ENCODE data around the gene TTC9B. TPM values are rescaled to one million over a fixed set of nuclear protein-coding genes. Genes with fewer than 3 reads are reported as not detected.

Gene TTC9B
- total RNA-seq, 4 donors from 2014 or later, result not detected

- intact Hi-C loops (cut with DNase I; ENCODE audit: low total_unique reads), result no loop called here
These were observed 31.0 kb upstream of the TTC9B start for GRCh38 chr19:40249201-40249600.

GRCh38 chr19:40247735-40248262 is 29.6 kb upstream of the TTC9B start:
- peaks cover 20 to 59% of the 10 kb centered on the region in 2 donors for H3K4me1 ChIP-seq
- ATAC-seq (peak in 1 of 2 donors; percentile 6), DNase-seq (no peak)
- no peaks in the 10 kb centered on the region for H3K27me3 ChIP-seq
- intact Hi-C loops (cut with DNase I; ENCODE audit: low total_unique reads) (no loop called here), in situ Hi-C loops (cut with MboI; ENCODE audit: low sequenced_read_pairs in 4 of 4) (no loop called here)
- H3K9me3 ChIP-seq, result no peaks in the 10 kb centered on the region
- TF ChIP-seq POLR2A (IDR thresholded peaks at IDR 0.05) (no peak), CTCF (IDR thresholded peaks at IDR 0.05 in 4 of 5, conservative IDR thresholded peaks at IDR 0.05 in 1 of 5) (no peak)
- H3K36me3 ChIP-seq, result peaks cover 0 to 3% of the 10 kb centered on the region in 2 donors
- no peak overlapping the region for H3K4me3 ChIP-seq
- H3K27ac ChIP-seq, result peak overlapping the region in 2 of 4 donors; percentile 18 to 19

More at GRCh38 chr19:40249201-40249600, 31.0 kb upstream of the TTC9B start:
- H3K27ac ChIP-seq, result peak overlapping the region; percentile 23 to 37 (median 34)
- no peaks in the 10 kb centered on the region for H3K27me3 ChIP-seq
- no peak for DNase-seq
- peaks cover 20 to 61% of the 10 kb centered on the region in 2 donors for H3K4me1 ChIP-seq
- in situ Hi-C loops (cut with MboI; ENCODE audit: low sequenced_read_pairs in 4 of 4), result no loop called here
- no peak for TF ChIP-seq POLR2A (IDR thresholded peaks at IDR 0.05)
- TF ChIP-seq CTCF (IDR thresholded peaks at IDR 0.05 in 4 of 5, conservative IDR thresholded peaks at IDR 0.05 in 1 of 5), result no peak
- no peak for ATAC-seq
- H3K9me3 ChIP-seq, result no peaks in the 10 kb centered on the region
- no peak overlapping the region for H3K4me3 ChIP-seq
- H3K36me3 ChIP-seq, result peaks cover 0 to 10% of the 10 kb centered on the region in 2 donors

GRCh38 chr19:40247178-40247577 is 29.0 kb upstream of the TTC9B start:
- Histone ChIP-seq H3K9me3 (no peaks in the 10 kb centered on the region), H3K27me3 (no peaks in the 10 kb centered on the region), H3K4me1 (peaks cover 22 to 58% of the 10 kb centered on the region in 2 donors), H3K4me3 (no peak overlapping the region), H3K36me3 (peaks cover 0 to 3% of the 10 kb centered on the region in 2 donors), H3K27ac (no peak overlapping the region)
- DNase-seq (no peak), ATAC-seq (peak in 1 of 2 donors; percentile 10)
- in situ Hi-C loops (cut with MboI; ENCODE audit: low sequenced_read_pairs in 4 of 4), result no loop called here
- intact Hi-C loops (cut with DNase I; ENCODE audit: low total_unique reads), result no loop called here
- TF ChIP-seq POLR2A (IDR thresholded peaks at IDR 0.05), result no peak
- TF ChIP-seq CTCF (IDR thresholded peaks at IDR 0.05 in 4 of 5, conservative IDR thresholded peaks at IDR 0.05 in 1 of 5), result no peak

GRCh38 chr19:40246292-40247073 is 28.3 kb upstream of the TTC9B start:
- ATAC-seq (no peak), DNase-seq (no peak)
- no peaks in the 10 kb centered on the region for H3K27me3 ChIP-seq
- peak overlapping the region in 1 of 4 donors; percentile 29 for H3K27ac ChIP-seq
- in situ Hi-C loops (cut with MboI; ENCODE audit: low sequenced_read_pairs in 4 of 4), result no loop called here
- intact Hi-C loops (cut with DNase I; ENCODE audit: low total_unique reads), result no loop called here
- TF ChIP-seq POLR2A (IDR thresholded peaks at IDR 0.05) (no peak), CTCF (IDR thresholded peaks at IDR 0.05 in 4 of 5, conservative IDR thresholded peaks at IDR 0.05 in 1 of 5) (no peak)
- H3K36me3 ChIP-seq, result peaks cover 0 to 3% of the 10 kb centered on the region in 2 donors
- H3K9me3 ChIP-seq, result no peaks in the 10 kb centered on the region
- H3K4me3 ChIP-seq, result no peak overlapping the region
- peaks cover 29 to 59% of the 10 kb centered on the region in 2 donors for H3K4me1 ChIP-seq

Measured in gastrocnemius medialis (tissue), 4 donors.